DMS153 treated with DMSO at 0.1 percent for 48 hours (cell line): Measurements from ENCODE around the gene CACNA1C.

ENCODE experiments used
- DNase-seq: peaks from one replicate; lab custom pipeline; 2025; ENCODE audit not compliant: unreplicated experiment; lab: John Stamatoyannopoulos, UW

Gene CACNA1C

DNA sequence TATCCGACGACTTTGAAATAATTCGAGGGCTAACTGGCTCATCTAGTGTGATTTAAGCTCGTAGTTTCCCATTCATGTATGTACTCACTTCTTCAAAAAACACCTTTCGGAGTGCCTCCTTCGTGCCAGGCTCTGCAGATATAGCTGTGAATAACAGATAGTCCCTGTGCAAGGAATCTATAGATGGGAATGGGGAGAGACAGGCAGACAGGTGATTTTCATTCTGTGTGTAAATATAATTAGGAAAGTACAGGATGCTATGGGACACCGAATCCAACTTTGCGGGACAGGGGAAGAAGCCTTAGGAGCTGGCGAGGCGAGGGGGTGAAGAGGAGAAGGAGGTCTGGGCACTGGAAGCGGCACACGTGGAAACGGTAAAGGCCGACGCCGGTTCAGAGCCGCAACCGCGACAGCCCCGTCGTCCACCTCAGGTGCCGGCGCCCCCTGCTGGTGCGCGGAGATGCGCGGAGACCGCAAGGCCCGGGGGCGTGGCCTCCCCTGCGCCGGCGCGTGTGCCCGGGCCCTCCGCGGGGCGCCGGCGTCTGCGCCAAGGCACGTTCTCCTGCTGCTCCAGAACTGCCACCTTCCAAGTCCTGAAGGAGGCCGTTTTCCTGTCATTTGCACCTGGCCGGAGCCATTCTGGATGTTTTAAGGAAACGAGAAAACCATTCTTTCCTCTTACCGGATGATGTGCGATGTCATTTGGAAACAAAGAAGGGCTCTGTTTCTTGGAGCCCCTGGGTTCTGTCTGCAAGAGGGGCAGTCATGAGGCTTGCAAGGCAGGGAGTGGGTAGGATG lies 18.0 kb upstream of the CACNA1C start:
- DNase-seq = peak; percentile 71

DNA sequence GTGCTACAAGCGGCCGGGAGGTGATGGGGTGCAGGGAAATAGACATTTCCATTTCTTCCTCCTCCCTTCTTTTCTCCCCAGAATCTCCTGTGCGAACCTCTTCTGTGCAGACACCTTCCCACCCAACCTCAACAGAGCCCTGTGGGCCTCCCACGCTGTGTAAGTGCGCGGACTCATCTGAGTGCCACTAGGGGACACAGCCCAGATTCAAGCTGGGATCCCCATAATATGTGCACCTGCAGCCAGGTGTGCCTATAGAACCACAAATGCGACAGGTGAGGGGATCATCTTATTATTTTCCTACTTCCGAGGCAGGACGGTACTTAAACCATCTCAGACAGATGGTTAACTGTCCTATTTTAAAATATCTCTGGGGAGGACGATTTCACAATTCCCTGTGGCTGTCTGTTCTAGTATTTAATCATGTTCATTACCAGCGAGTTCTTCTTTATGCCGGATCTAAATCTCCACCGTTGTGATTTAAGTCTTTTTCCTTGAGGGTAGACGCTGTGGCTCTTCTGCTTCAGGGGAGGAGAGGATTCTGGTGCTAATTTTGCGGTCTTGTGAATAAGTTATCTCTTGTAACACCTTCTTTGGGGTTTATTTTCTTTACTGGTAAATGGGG lies 17.2 kb upstream of the CACNA1C start:
- no peak for DNase-seq

DNA sequence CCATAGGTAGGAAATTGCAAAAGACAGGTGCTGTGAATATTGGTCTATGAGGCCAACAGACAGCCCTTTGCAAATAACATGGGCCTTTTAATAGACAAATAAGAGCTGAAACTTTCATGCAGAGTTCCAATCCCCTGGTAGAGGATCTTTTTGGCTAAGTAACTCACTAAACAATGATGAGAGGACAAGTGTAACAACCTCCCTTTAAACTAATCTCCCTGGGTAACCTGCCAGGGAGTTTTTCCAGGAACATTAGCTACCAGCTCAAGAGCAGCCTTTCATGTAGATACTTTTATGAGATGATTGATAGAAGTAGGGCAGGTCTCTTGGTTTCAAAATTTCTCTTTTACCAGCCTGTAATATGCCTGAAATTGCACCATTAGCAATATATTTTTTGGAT lies 13.8 kb upstream of the CACNA1C start:
- no peak for DNase-seq

DNA sequence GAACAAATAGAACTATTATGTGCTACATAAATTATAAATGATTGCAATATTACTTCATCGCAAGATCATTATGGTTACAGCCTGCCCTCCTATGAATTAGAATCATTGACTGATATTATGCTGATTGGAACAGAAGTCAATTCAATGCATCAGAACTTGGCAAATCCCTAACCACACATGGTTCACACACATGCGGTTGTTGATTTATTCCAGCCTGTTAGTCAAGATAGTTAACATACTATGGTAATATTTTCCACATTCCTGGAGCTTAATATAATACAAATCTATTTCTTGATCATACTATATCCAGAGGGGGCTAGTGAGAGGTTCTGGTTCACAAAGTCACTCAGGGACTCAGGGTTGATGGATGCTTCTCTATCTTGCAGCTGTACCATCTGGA lies 9.7 kb upstream of the CACNA1C start:
- DNase-seq = no peak

DNA sequence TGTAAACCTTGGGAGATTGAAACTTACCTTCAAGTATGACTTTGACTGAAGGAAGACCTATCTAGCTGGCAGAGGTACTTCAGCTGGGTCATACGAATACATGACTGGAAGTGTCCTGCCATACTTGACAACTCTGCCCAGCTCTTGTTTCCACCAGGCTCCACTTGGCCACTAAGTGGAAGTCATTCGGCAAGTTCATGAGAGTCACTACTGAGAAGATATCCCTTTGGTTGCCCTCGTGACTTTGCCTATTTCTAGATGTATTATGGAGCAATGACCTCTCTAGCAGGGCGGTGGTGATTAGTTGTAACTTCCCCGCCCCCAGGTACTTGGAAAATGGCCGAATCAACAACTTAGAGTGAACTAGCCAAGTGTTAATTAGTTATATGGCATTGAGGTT lies 8.6 kb upstream of the CACNA1C start:
- no peak for DNase-seq

DNA sequence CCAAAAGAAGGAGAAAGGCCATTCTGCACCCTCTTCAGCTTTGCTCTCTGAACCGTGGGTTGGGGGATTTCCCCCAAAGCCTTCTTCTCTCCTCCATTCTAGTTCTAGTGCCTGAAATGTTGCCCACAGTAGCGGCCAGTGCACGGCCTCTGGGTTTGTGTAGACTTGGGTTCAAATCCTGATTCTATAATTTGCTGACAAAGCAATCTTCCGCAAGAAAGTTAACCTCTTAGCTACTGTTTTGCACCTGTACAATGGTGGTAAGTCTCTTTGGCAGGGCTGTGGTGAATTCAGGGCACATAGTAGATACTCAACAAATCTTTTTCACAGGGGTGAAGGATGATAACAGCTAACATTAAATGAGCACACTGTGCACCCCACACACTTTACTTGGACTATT lies 5.8 kb upstream of the CACNA1C start:
- DNase-seq = no peak

GRCh38 chr12:2047752-2048151 lies 5.0 kb upstream of the CACNA1C start:
- no peak for DNase-seq

DNA sequence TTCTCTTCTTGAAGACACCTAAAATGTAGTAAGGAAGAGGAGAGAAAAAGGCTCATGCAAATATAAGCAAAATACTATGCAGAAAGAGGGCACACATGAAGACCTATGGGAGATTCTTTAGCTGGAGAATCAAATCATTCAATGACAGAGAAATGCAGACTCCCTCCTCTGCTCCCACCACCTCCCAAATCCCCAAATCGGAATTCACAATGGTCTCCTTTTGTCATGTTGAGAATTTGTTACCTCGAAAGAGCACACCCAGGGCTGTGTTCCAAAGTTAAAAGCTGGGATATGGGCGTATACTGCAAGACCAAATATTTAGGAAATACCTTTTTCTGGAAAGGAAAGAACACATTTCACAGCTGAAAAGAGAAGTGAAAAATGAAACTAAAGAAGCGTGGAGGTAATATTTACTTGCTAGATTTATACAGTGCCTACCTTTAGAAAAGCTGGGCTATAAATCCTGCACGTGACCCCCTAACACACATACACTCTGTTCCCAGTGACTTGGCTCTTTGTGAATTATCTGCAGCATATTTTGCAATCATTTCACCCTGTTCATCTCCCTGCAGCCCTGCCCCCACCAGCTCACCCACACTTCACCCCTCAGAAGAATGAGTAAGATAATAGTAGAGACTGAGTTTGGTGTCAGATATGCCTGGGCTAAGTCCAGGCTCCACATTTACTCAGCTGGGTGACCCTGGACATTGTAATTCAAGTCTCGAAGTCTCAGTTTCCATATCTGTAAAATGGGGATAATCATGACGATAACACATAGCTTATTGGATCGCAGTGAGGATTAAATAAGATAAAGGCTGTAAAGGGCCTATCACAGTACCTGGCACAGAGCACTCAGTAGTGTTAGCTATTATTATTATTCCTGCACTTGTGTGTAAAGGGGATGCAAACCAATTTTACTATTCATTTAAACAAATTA lies 2.9 kb upstream of the CACNA1C start:
- DNase-seq = no peak

DNA sequence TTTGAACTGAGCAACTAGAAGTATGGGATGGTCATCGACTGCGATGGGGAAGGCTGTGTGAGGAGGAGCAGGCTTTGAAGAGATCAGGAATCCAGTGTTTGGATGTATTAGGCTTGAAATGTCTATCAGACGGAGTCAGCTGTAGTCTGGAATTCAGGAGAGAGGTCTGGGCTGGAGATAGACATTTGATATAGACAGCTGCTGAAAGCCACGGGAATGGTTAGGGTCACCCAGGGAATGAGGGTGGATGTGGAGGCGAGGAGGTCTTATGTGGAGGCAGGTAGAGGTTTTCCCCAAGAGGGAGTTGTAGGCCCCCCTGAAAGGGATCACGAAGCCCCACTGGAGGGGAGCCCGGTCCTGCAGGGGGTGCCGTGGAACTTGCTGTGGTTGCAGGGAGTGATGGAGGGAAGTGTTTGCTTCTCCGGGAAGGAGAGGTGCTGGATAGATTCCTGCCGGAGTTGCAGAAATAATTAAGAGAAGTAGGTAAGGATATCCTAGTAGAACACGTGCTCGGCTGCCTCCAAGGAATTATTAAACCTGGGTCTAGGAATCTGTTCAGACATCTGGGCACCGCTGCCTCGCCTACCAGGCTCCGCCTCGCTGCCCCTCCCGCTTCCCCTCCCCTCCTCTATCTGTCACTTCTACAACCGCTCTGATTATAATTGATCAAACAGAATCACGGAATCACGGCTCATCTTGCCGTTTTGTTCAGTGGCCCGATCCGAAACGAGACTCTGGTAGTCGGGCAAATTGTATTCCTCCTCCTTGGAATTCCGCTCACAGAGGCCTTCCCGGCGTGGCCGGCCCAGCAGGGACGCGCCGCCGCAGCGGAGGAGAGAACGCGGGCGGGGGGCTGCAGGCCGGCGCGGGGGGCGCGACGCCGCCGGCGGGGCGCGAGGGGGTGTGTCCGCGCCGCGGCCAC lies 826 bp upstream of the CACNA1C start:
- DNase-seq = no peak

- no peak for DNase-seq
These were observed 904 bp downstream of the CACNA1C start for GRCh38 chr12:2053691-2054090.

DNA sequence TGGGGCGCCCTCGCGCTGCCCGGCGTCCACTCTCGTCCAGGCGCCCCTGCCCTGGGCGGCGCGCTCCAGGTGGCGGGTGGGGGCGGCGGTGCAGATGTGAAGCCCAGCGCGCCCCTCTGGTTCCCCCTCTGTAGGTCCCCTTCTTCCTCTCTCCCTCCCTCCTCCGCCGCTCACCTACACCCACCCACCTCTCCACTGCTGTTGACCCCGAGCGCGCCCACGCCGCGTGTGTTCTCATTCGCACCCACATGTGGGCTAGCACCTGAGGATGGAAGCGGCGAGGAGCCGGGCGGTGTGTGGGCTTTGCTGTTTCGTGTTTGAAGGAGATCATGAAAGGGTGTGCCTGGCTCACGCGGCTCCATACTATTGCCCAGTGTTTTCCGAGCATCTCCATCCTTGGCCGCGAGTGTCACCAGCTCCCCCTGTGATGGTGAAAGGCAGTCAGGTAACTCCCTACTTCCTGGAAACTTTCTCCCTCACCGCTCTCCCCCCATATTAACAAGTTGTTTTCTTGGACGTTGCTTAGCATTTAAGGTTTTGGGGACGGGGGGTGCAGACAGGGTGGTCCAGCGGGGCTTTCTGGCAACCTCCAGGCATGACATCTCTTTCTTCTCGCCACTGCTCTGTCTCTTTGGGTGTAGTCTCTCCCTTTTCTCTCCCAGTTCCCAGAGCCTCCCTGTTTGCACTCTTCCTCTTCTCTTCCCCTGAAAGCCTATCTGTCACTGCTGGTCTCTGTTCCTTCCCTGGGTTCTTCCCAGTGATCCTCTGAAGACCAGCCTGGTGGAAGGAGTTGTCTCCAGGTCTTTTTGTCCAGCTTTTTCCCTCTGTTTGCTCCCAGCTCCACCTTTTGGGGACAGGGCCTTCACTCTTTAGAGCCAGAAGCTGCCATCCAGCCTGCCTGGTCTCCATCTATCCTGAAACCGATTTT lies 1.6 kb downstream of the CACNA1C start:
- DNase-seq = peak; percentile 50

- no peak for DNase-seq
These were observed 4.4 kb downstream of the CACNA1C start for GRCh38 chr12:2057041-2057794.

- no peak for DNase-seq
These were observed 5.1 kb downstream of the CACNA1C start for GRCh38 chr12:2057795-2058408.

- DNase-seq = no peak
These were observed 6.0 kb downstream of the CACNA1C start for GRCh38 chr12:2058837-2059236.

DNA sequence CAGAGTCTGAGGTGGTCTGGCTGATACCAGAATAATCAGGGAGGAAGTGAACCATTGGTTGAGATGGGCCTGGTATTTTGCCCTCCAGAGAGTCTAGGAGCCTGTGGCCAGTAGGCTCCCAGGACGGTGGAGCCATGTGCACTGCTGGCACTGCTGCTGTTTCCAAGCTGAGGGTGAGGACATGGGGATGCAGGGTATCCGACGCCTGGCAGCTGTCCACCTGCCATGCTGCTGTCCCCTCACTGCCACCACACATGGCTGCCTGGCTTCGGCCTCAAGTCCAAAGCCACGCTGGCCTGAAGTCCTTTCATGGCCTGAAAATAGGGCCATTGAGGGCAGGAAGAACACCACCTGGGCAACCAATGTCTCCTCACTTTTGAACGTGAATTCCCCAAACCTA lies 8.6 kb downstream of the CACNA1C start:
- DNase-seq = no peak

DNA sequence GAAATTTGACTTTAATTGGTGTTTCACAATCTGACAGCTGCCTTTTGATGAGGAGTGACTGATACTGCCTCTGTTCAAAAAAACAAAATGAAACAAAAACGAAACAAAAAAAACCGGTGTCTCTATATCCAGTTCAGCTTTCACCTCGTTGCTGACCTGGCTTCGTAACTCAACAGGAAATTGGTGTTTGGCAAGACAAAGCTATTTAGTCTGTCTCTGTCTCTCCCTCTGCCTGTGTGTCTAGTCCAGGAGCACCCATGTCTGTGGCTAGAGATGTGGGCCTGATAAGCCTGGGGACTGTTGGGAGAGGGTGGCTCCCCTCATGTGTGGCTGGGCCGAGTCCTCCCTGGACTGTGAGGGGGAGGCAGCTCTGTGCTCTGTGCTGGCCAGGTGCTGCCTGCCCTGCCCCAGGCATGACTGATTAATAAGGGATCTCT lies 11.3 kb downstream of the CACNA1C start:
- peak; percentile 48 for DNase-seq

GRCh38 chr12:2068653-2069052 lies 15.9 kb downstream of the CACNA1C start:
- no peak for DNase-seq

GRCh38 chr12:2070440-2071045 lies 17.8 kb downstream of the CACNA1C start:
- DNase-seq = no peak
